Skeletal muscle satellite cell (primary cell): Measurements from ENCODE around the gene MAGI1.
A peak's percentile ranks its signal among the peaks of the same experiment; 100 is the strongest.
"Not testable (repeated sequence)": the region's sequence is repeated elsewhere in the genome, so short reads cannot be mapped to it uniquely, and the experiment has no call there.

Experiments
- H3K27me3 ChIP-seq: 2 replicates; pipeline ENCODE4 v1.7.0; 2013; ENCODE audit warnings: low read length; ENCODE audit not compliant: control insufficient read depth, insufficient read depth
- H3K36me3 ChIP-seq: 2 replicates; pipeline ENCODE4 v1.7.0; 2013; ENCODE audit warnings: mild to moderate bottlenecking, control low read depth, low read length; ENCODE audit not compliant: insufficient read depth
- H3K4me1 ChIP-seq: 2 replicates; pipeline ENCODE4 v1.7.0; 2013; ENCODE audit warnings: low read length; ENCODE audit not compliant: control insufficient read depth, insufficient read depth
- H3K4me2 ChIP-seq: 2 replicates; pipeline ENCODE4 v1.7.0; 2013; ENCODE audit warnings: mild to moderate bottlenecking, low read length
- H3K4me3 ChIP-seq: 2 replicates; pipeline ENCODE4 v1.7.0; 2013; ENCODE audit warnings: low read length
- H3K9ac ChIP-seq: 2 replicates; pipeline ENCODE4 v1.7.0; 2013; ENCODE audit warnings: mild to moderate bottlenecking, low read depth, low read length, moderate library complexity
- H3K9me3 ChIP-seq: replicated peaks from 2 replicates; pipeline ENCODE4 v1.7.0; 2013; ENCODE audit warnings: mild to moderate bottlenecking, control low read depth, low read length

The MAGI1 gene

GRCh38 chr3:65859612-65860011 is 179.1 kb downstream of the MAGI1 start:
- H3K27me3 ChIP-seq, H3K4me1 ChIP-seq, H3K4me2 ChIP-seq, H3K36me3 ChIP-seq, H3K9ac ChIP-seq, H3K9me3 ChIP-seq, H3K4me3 ChIP-seq: not testable (repeated sequence)

- H3K9me3 ChIP-seq, result no peaks in the 10 kb centered on the region
- no peak overlapping the region for H3K9ac ChIP-seq
- no peak overlapping the region for H3K4me3 ChIP-seq
- no peaks in the 10 kb centered on the region for H3K27me3 ChIP-seq
- no peaks in the 10 kb centered on the region for H3K36me3 ChIP-seq
- H3K4me1 ChIP-seq, result peaks cover 4% of the 10 kb centered on the region
- H3K4me2 ChIP-seq, result no peak overlapping the region
Observed at GRCh38 chr3:65858749-65859148, 180.0 kb downstream of the MAGI1 start.

GRCh38 chr3:65857327-65857726 is 181.4 kb downstream of the MAGI1 start:
- Histone ChIP-seq H3K36me3 (no peaks in the 10 kb centered on the region), H3K4me1 (peaks cover 4% of the 10 kb centered on the region), H3K9ac (no peak overlapping the region), H3K27me3 (no peaks in the 10 kb centered on the region), H3K4me3 (no peak overlapping the region), H3K9me3 (no peaks in the 10 kb centered on the region), H3K4me2 (no peak overlapping the region)

DNA sequence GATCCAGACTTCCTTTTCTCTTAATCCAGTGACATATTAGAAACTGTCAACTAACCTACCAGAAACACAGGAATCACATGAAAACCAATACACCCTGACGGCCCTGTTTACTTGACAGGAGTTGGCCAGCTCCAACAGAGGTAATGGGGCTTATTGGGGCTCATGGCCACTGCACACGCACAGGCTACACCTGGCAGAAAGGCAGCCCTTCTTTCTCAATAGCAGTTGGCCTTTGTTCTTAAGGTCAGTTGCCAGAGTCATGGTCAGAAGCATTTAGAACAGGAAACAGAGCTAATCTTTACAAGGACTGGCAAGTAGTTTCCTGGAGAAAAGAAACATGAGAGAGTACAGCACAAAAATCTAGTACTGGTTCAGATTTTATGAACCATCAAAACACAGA is 181.8 kb downstream of the MAGI1 start:
- Histone ChIP-seq H3K27me3 (no peaks in the 10 kb centered on the region), H3K9ac (no peak overlapping the region), H3K9me3 (no peaks in the 10 kb centered on the region), H3K4me3 (no peak overlapping the region), H3K36me3 (no peaks in the 10 kb centered on the region), H3K4me1 (peaks cover 8% of the 10 kb centered on the region), H3K4me2 (no peak overlapping the region)

DNA sequence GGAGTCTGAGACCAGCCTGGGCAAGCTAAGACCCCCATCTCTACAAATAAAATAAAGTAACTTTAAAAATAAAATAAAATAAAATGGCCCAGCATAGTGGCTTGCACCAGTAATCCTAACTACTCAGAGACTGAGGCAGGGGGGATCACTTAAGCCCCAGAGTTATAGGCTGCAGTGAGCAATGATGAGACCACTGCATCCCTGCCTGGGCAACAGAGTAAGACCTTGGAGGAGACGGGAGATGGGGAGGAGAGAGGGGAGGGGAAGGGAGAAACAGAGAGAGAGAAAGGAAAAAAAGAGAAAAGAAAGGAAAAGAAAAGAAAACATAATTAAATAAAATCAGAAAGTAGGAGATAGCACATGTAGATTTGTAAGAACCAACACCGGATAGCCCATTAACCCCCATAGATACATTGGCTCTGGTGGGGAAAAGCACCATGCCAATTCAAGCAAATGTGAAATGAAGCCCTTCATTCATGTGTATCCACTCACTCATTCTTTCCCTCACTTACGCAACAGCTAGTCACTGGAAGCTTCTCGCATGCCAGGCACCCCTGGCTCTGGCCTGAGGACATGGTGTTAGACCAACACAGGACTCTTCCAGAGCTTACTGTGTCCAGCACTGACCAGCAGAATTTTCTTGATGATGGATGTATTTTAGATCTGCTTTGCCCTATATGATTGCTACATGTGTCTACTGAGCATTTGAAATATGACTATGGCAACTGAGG is 183.2 kb downstream of the MAGI1 start:
- Histone ChIP-seq H3K9me3 (no peaks in the 10 kb centered on the region), H3K4me3 (no peak overlapping the region), H3K4me1 (peaks cover 12% of the 10 kb centered on the region), H3K4me2 (no peak overlapping the region), H3K36me3 (no peaks in the 10 kb centered on the region), H3K27me3 (no peaks in the 10 kb centered on the region), H3K9ac (no peak overlapping the region)

DNA sequence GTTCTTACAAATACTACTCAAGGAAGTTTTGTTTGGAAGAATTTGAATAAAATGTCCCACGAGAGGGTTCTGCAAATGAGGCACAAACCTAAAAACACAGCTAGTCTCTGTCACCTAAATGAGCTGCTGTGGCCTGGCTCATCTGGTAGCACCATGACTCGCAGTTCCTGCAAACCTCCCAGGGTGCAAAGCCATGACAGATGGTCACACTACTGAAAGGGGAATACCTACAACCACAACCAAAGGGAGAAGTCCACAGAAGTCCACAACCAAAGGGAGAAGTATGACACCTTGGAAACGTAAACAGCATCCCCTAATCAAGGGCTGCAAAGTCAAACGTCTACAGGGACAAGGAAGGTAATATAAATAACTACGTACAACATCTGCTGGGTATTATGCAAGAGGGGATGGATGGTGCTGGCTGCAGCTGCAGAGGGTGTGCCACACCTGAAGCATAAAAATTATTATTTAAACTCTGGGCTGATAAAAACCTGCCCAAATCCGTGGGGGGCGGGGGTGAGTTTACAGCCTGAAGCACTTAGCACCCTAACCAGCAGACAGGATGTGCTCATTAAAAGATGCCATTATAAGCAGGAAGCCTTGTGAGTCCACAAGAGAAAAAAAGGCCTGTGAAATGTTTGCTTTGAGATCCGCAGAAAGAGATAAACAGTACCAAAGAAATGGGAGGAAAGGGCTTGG is 184.0 kb downstream of the MAGI1 start:
- no peak overlapping the region for H3K4me2 ChIP-seq
- no peak overlapping the region for H3K9ac ChIP-seq
- H3K9me3 ChIP-seq, result no peaks in the 10 kb centered on the region

DNA sequence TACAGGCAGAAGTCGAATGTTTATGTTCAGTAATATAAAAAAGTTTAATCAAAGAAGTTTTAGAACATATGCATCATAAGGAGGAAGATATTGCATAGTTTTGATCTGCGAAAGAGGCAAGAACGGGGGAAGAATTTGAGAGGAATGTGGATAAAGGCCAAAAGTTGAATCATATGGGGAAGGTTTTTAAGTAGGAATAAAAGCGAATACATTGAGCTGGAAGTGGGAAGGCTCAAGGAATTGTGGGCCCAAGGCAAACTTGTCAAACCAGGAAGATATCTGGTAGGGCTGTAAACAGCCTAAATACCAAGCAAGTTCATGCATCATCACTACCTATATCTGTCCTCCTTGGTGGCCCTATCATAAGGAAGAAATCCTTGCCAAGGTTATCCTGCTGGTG is 186.9 kb downstream of the MAGI1 start:
- Histone ChIP-seq H3K4me3 (no peak overlapping the region), H3K9ac (no peak overlapping the region), H3K4me2 (peak overlapping the region; percentile 22), H3K9me3 (no peaks in the 10 kb centered on the region), H3K4me1 (peaks cover 12% of the 10 kb centered on the region), H3K36me3 (no peaks in the 10 kb centered on the region), H3K27me3 (no peaks in the 10 kb centered on the region)

More for the DNA sequence above, 184.0 kb downstream of the MAGI1 start:
- Histone ChIP-seq H3K36me3 (no peaks in the 10 kb centered on the region), H3K4me3 (no peak overlapping the region), H3K27me3 (no peaks in the 10 kb centered on the region), H3K4me1 (peaks cover 12% of the 10 kb centered on the region)

DNA sequence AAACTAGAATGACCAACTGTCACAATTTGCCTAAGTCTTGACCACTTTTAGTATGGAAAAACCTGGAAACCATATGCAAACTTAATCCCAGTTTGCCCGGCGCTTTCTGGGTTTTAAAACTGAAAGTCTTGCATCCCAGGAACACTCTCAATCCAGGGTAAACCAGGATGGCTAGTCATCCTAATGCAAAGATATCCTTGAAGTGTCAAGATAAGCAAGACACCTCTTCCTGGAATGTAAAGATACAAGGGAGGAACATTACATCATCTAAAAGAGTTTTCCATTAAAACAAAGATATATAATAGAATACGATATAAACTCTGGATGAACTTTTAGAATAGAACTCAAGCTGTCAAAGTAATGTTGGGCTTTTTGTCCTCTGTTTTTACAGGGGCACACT is 188.5 kb downstream of the MAGI1 start:
- no peaks in the 10 kb centered on the region for H3K36me3 ChIP-seq
- H3K27me3 ChIP-seq, result no peaks in the 10 kb centered on the region
- no peak overlapping the region for H3K4me2 ChIP-seq
- H3K9me3 ChIP-seq, result no peaks in the 10 kb centered on the region
- H3K9ac ChIP-seq, result no peak overlapping the region
- H3K4me1 ChIP-seq, result peaks cover 8% of the 10 kb centered on the region
- H3K4me3 ChIP-seq, result no peak overlapping the region

GRCh38 chr3:65848024-65848423 is 190.7 kb downstream of the MAGI1 start:
- Histone ChIP-seq H3K27me3 (no peaks in the 10 kb centered on the region), H3K4me2 (no peak overlapping the region), H3K9ac (no peak overlapping the region), H3K36me3 (no peaks in the 10 kb centered on the region), H3K4me1 (peaks cover 8% of the 10 kb centered on the region), H3K4me3 (no peak overlapping the region), H3K9me3 (no peaks in the 10 kb centered on the region)

- Histone ChIP-seq H3K9me3 (no peaks in the 10 kb centered on the region), H3K4me3 (no peak overlapping the region), H3K4me2 (no peak overlapping the region), H3K9ac (no peak overlapping the region), H3K36me3 (no peaks in the 10 kb centered on the region), H3K4me1 (peaks cover 5% of the 10 kb centered on the region), H3K27me3 (no peaks in the 10 kb centered on the region)
Observed at GRCh38 chr3:65846936-65847335, 191.8 kb downstream of the MAGI1 start.

GRCh38 chr3:65844370-65844769 is 194.3 kb downstream of the MAGI1 start:
- Histone ChIP-seq H3K4me1 (no peaks in the 10 kb centered on the region), H3K4me2 (no peak overlapping the region), H3K4me3 (no peak overlapping the region), H3K9ac (no peak overlapping the region), H3K36me3 (no peaks in the 10 kb centered on the region), H3K27me3 (no peaks in the 10 kb centered on the region), H3K9me3 (no peaks in the 10 kb centered on the region)

- Histone ChIP-seq H3K27me3 (no peaks in the 10 kb centered on the region), H3K4me2 (no peak overlapping the region), H3K4me3 (no peak overlapping the region), H3K36me3 (no peaks in the 10 kb centered on the region), H3K9me3 (no peaks in the 10 kb centered on the region), H3K9ac (no peak overlapping the region), H3K4me1 (no peaks in the 10 kb centered on the region)
Observed at GRCh38 chr3:65843732-65844131, 195.0 kb downstream of the MAGI1 start.
